ENCODE measurements around the gene BZW1.
"Not testable (repeated sequence)": the region's sequence is repeated elsewhere in the genome, so short reads cannot be mapped to it uniquely, and the experiment has no call there.

The BZW1 gene

DNA sequence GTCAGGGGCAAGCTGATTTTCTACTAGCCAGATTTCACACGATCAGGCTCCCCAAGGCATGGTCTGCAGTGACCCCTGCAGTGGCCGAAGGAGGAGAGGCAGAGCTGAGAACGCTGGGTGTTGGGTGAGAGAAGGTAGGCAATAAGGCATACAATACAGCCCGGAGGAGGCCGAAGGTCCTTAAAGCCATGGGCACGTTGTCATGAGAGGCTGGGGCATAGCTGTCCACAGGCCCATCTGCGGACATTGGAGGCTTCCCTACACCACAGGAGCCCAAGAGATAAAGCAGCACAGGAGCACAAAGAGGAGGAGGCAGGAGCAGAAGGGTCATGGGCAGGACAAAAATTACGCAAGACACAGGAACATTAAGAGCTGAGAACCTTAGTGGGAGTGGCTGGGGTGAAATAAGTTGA is 16.7 kb upstream of the BZW1 start:
- no peaks in the 10 kb centered on the region for H3K9me3 ChIP-seq (ENCODE audit: control insufficient read depth, low read length)
- no peak overlapping the region for H3K9ac ChIP-seq (ENCODE audit: low read length)
- no peak overlapping the region for H3K4me3 ChIP-seq (ENCODE audit: low read length)
- H3K36me3 ChIP-seq (ENCODE audit: control insufficient read depth, insufficient read depth, low read length): no peaks in the 10 kb centered on the region
- no peaks in the 10 kb centered on the region for H3K4me1 ChIP-seq (ENCODE audit: control insufficient read depth, insufficient read depth, low read length)
- no peaks in the 10 kb centered on the region for H3K27me3 ChIP-seq (ENCODE audit: control insufficient read depth, insufficient read depth, low read length)

DNA sequence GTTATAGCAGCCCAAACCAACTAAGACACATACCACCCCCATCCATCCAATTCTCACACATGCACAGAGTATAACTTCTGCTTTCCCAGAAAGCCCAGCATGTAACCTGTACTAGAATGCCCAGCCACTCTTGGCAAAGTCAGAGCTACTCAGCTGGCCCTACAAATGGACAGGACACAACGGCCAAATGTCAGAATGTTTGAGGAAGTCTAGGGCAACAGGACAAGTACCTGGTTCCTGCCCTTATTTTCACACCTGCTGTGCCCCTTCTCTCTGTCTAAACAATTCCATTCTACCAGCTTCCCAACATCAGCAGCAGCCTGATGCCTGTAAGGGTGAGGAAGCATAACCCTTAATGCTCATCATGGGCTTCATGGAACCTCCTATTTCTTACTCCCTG is 15.1 kb upstream of the BZW1 start:
- no peaks in the 10 kb centered on the region for H3K9me3 ChIP-seq (ENCODE audit: control insufficient read depth, low read length)
- no peaks in the 10 kb centered on the region for H3K36me3 ChIP-seq (ENCODE audit: control insufficient read depth, insufficient read depth, low read length)
- H3K27me3 ChIP-seq (ENCODE audit: control insufficient read depth, insufficient read depth, low read length): no peaks in the 10 kb centered on the region
- H3K4me1 ChIP-seq (ENCODE audit: control insufficient read depth, insufficient read depth, low read length): no peaks in the 10 kb centered on the region
- H3K9ac ChIP-seq (ENCODE audit: low read length): no peak overlapping the region
- H3K4me3 ChIP-seq (ENCODE audit: low read length): no peak overlapping the region

DNA sequence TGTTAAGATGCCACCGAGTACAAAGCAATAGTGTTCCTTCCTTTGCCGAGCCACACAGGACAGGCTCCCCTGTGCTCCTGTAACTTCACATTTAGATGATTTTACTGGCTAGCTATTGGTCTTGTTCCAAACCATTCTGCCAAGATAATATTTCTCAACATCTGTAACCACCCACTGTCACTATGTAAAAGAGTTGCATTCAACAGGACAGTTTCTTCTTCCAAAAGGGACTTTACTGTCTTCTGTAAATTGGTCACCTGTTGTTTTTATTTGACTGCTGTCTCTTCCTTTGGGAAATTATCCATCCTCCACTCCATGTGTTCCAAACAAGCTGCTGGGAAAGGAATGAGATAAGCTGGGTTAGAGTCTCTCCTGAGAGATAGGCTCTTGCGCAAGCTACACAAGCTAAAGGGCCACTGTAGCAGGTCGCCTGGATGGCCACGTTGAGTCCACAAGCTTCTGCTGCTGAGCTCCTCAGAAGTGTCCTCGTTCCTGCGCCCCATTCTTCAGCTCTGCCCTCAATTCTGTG is 14.4 kb upstream of the BZW1 start:
- H3K9me3 ChIP-seq (ENCODE audit: control insufficient read depth, low read length): no peaks in the 10 kb centered on the region
- H3K4me1 ChIP-seq (ENCODE audit: control insufficient read depth, insufficient read depth, low read length): no peaks in the 10 kb centered on the region
- H3K27me3 ChIP-seq (ENCODE audit: control insufficient read depth, insufficient read depth, low read length): no peaks in the 10 kb centered on the region
- H3K36me3 ChIP-seq (ENCODE audit: control insufficient read depth, insufficient read depth, low read length): no peaks in the 10 kb centered on the region
- no peak overlapping the region for H3K9ac ChIP-seq (ENCODE audit: low read length)
- H3K4me3 ChIP-seq (ENCODE audit: low read length): no peak overlapping the region

DNA sequence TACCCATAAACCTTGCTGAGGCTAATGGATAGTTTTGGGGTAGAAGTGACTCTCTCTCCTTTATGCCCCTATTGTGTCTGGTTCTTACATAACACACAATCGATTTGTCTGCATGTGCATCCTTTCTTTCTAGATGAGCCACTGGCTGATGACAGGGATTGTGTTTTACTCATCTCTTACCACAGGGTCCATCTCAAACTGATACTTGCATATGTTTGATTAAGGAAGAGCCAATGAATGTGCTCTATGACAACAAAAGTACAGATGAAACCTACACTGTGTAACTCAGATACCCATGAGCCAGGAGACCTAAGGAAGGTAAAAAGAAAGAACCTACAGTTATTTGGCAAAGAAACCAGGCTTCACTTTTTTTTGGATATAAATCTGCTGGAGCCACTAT is 13.2 kb upstream of the BZW1 start:
- H3K9me3 ChIP-seq (ENCODE audit: control insufficient read depth, low read length): no peaks in the 10 kb centered on the region
- H3K27me3 ChIP-seq (ENCODE audit: control insufficient read depth, insufficient read depth, low read length): no peaks in the 10 kb centered on the region
- H3K4me1 ChIP-seq (ENCODE audit: control insufficient read depth, insufficient read depth, low read length): no peaks in the 10 kb centered on the region
- no peak overlapping the region for H3K9ac ChIP-seq (ENCODE audit: low read length)
- H3K36me3 ChIP-seq (ENCODE audit: control insufficient read depth, insufficient read depth, low read length): no peaks in the 10 kb centered on the region
- no peak overlapping the region for H3K4me3 ChIP-seq (ENCODE audit: low read length)

DNA sequence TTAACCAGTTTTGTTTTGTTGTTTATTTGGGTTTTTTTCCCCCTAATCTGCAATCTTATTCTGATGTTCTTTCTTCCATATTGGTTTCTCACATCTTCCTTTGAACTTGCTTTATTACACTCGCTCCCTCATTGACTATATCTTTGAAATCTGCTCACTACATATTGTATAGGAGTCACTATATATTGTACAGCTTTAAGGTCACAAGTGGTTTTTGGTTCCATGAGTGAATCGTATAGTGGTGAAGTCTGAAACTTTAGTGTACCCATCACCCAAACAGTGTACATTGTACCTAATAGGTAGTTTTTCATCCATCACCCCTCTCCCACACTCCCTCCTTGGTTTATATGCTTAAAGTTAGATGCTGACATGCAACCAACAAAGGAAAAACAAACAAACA is 11.3 kb upstream of the BZW1 start:
- no peaks in the 10 kb centered on the region for H3K4me1 ChIP-seq (ENCODE audit: control insufficient read depth, insufficient read depth, low read length)

DNA sequence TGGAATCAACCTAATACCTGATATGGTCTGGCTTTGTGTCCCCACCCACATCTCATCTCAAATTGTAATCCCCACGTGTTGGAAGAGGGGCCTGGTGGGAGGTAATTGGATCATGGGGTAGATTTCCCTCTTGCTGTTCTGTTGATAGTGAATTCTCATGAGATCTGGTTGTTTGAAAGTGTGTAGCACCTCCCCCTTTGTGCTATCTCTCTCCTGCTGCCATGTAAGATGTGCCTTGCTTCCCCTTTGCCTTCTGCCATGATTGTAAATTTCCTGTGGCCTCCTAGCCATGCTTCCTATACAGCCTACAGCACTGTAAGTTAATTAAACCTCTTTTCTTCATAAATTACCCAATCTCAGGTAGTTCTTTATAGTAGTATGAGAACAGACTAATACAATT is 10.3 kb upstream of the BZW1 start:
- not testable (repeated sequence) for H3K4me1 ChIP-seq (ENCODE audit: control insufficient read depth, insufficient read depth, low read length); H3K9me3 ChIP-seq (ENCODE audit: control insufficient read depth, low read length); H3K27me3 ChIP-seq (ENCODE audit: control insufficient read depth, insufficient read depth, low read length); H3K4me3 ChIP-seq (ENCODE audit: low read length); H3K9ac ChIP-seq (ENCODE audit: low read length); H3K36me3 ChIP-seq (ENCODE audit: control insufficient read depth, insufficient read depth, low read length)

More for the DNA sequence above, 11.3 kb upstream of the BZW1 start:
- Histone ChIP-seq H3K36me3 (ENCODE audit: control insufficient read depth, insufficient read depth, low read length) (no peaks in the 10 kb centered on the region), H3K9me3 (ENCODE audit: control insufficient read depth, low read length) (no peaks in the 10 kb centered on the region), H3K9ac (ENCODE audit: low read length) (no peak overlapping the region), H3K27me3 (ENCODE audit: control insufficient read depth, insufficient read depth, low read length) (no peaks in the 10 kb centered on the region), H3K4me3 (ENCODE audit: low read length) (no peak overlapping the region)

DNA sequence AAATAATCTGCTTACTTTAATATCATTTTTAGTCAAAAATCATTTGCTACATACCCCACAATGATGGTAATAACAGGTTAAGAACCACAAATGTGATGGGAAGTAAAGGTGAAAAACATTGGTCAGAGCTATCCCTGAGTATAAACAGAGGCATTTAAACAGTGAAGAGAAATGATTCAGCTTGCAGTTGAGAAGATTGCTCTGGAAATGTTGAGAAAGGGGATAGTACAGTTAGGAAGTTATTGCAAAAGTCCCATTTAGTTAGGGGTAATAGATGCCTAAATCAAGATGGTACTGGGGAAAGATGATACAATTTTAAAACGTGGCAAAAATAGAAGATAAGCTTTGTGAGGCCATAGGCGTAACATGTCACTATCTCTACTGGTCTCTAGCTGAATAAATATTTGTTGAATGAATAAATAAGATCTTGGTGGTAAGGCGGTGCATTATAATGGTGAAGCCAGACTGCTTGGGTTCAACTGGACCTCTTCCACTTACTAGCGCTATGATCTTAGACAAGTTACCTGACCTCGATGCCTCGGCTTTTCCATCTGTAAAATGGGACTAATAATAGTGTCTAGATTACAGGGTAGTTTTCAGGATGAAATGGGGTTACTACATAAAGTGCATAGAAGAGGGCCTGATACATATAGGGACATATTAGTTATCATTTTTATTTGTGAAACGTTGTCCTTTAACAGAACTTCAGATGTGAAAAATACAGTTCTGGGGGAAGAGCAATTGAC is 2.0 kb upstream of the BZW1 start:
- Histone ChIP-seq H3K9ac (ENCODE audit: low read length) (no peak overlapping the region), H3K4me3 (ENCODE audit: low read length) (no peak overlapping the region), H3K27me3 (ENCODE audit: control insufficient read depth, insufficient read depth, low read length) (no peaks in the 10 kb centered on the region), H3K4me1 (ENCODE audit: control insufficient read depth, insufficient read depth, low read length) (peaks cover 24% of the 10 kb centered on the region), H3K9me3 (ENCODE audit: control insufficient read depth, low read length) (no peaks in the 10 kb centered on the region), H3K36me3 (ENCODE audit: control insufficient read depth, insufficient read depth, low read length) (no peaks in the 10 kb centered on the region)

DNA sequence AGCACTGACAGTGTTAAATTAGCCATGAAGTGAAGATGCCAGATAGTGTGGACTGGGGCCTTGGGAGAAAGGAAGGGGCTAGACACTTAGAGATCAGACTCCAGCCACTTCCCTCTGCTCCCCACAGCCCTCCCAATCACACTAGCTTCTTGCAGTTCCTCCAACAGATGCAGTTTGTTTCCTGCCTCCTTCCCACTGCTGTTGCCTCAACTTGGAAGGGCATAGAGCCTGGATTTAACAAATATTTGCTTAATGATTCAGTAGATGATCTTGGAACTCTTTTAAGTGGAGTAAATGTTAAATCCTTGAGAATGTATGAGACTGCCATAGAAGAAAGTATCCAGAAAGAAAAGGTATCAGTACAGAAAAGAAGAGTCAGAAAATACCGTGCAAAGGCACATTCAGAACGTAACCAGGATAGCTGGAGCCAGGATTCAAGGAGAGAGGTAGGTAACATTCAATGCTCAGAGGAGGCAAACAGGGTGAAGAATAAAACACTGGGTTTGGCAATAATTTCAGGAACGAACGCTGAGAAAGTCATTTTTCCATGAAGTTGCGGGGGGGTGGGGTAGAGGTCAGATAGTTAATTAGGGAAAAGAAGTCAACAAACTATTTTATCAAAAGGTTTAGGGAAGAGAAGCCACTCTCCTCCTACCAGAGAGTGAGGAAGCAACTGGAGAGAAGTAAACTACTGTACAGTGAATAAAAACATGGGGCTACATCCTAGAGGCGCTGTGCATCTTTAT is 1.3 kb upstream of the BZW1 start:
- H3K9ac ChIP-seq (ENCODE audit: low read length): peak overlapping the region; percentile 82
- H3K36me3 ChIP-seq (ENCODE audit: control insufficient read depth, insufficient read depth, low read length): no peaks in the 10 kb centered on the region
- peaks cover 24% of the 10 kb centered on the region for H3K4me1 ChIP-seq (ENCODE audit: control insufficient read depth, insufficient read depth, low read length)

DNA sequence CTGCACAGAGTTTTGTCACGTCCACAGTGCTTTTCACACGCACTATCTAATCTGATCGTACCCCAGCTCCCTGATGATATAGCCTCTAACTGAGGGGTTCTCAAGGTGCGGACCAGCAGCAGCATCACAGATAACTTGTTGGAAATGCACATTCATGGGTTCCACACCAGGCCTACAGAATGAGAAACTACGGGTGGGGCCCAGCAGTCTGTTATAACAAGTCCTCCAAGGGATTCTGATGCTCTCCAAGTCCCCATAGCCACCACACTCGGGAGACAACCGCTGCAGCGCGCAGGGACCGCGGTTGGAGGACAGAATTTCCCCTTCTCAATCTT is 745 bp upstream of the BZW1 start:
- no peaks in the 10 kb centered on the region for H3K9me3 ChIP-seq (ENCODE audit: control insufficient read depth, low read length)
- H3K9ac ChIP-seq (ENCODE audit: low read length): peak overlapping the region; percentile 82
- H3K4me3 ChIP-seq (ENCODE audit: low read length): peak overlapping the region; percentile 24
- no peaks in the 10 kb centered on the region for H3K36me3 ChIP-seq (ENCODE audit: control insufficient read depth, insufficient read depth, low read length)
- peaks cover 24% of the 10 kb centered on the region for H3K4me1 ChIP-seq (ENCODE audit: control insufficient read depth, insufficient read depth, low read length)
- no peaks in the 10 kb centered on the region for H3K27me3 ChIP-seq (ENCODE audit: control insufficient read depth, insufficient read depth, low read length)

More for the DNA sequence above, 1.3 kb upstream of the BZW1 start:
- Histone ChIP-seq H3K27me3 (ENCODE audit: control insufficient read depth, insufficient read depth, low read length) (no peaks in the 10 kb centered on the region), H3K4me3 (ENCODE audit: low read length) (peak overlapping the region; percentile 24), H3K9me3 (ENCODE audit: control insufficient read depth, low read length) (no peaks in the 10 kb centered on the region)

DNA sequence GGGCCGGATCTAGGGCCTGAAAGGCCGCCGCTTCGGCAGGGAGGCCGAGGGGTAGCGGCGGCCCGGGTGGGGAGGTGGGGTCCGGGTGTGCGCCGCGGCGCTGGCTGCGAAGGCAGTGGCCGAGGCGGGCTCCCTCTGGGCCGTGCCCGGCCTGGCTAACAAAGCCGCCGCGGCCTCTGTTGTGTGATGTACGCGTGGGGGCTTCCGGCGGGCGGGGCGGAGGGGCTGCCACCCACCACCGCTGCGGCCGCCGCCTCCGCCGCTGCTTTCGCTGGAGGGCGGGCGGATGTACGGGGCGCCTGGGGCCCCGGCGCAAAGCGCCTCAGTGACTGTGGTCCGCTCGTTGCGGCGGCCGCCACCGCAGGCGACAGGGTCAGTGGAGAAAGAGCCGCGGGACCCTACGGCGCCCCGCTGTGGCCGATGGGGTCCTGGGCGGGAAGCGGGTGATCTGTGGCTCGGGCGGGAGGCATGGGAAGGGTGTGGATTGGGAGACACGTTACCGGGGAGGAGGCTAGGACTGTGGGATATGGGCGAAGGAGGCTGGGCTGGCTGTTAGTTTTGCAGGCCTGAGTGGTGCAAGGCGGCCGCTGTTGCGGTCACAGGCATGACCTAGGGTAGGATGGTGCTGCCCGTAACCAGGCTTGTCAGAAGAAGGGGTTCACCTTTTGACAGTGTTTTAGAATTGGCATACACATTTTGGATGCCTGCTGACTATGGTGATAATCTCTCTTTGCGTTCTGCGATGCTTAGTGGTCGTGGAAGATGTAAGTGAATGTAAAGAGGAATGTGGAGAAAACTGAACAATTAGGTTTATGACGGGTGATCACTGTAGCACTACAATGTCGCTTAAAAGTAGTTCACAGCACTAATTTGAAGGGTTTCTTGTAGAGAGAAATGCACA is 662 bp downstream of the BZW1 start:
- Histone ChIP-seq H3K36me3 (ENCODE audit: control insufficient read depth, insufficient read depth, low read length) (no peaks in the 10 kb centered on the region), H3K4me1 (ENCODE audit: control insufficient read depth, insufficient read depth, low read length) (peaks cover 24% of the 10 kb centered on the region), H3K4me3 (ENCODE audit: low read length) (peak overlapping the region; percentile 54), H3K27me3 (ENCODE audit: control insufficient read depth, insufficient read depth, low read length) (no peaks in the 10 kb centered on the region), H3K9ac (ENCODE audit: low read length) (peak overlapping the region; percentile 82), H3K9me3 (ENCODE audit: control insufficient read depth, low read length) (no peaks in the 10 kb centered on the region)

DNA sequence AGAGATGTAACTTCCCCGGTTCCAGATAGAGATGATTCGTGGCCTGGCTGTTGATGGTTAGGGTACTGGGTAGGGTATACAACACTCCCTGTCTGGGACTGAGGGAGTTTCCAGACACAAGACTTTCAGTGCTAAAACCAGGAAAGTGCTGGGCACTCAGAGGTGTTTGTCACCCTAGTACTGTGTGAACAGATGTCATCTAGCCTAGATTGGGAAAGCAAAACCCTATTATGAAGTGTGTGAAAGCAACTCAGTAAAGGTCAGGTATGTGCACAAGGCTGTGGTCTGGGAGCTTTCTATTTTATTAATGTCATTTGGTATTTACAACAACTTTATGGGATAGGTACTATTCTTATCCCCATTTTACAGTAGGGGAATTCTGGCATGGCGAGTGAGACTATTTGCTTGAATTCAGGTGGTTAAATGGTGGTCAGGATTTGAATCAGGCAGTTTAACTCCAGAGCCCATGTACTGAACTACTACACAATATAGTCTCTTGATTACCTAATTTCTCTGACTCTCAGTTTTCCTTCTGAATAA is 2.6 kb downstream of the BZW1 start:
- peaks cover 5% of the 10 kb centered on the region for H3K36me3 ChIP-seq (ENCODE audit: control insufficient read depth, insufficient read depth, low read length)
- H3K4me3 ChIP-seq (ENCODE audit: low read length): no peak overlapping the region
- H3K27me3 ChIP-seq (ENCODE audit: control insufficient read depth, insufficient read depth, low read length): no peaks in the 10 kb centered on the region
- H3K4me1 ChIP-seq (ENCODE audit: control insufficient read depth, insufficient read depth, low read length): peaks cover 24% of the 10 kb centered on the region
- no peaks in the 10 kb centered on the region for H3K9me3 ChIP-seq (ENCODE audit: control insufficient read depth, low read length)
- H3K9ac ChIP-seq (ENCODE audit: low read length): no peak overlapping the region

All from mucosa of stomach (tissue), 1 donor.